SJSA1 (cell line): ENCODE results near the gene NT5C1B. TPM values are rescaled to one million over a fixed set of nuclear protein-coding genes. Genes with fewer than 3 reads are reported as not detected.
"Not testable (repeated sequence)": the region's sequence is repeated elsewhere in the genome, so short reads cannot be mapped to it uniquely, and the experiment has no call there.

Experiments
- DNase-seq, 2 experiments: peaks; one replicate each; pipeline ENCODE4 v3.0.0-alpha.2; 2015 to 2020; ENCODE audit warnings: low spot score in 2 of 2, low read depth in 1 of 2
- H3K27ac ChIP-seq: fragments of 250-450 bp; sonication (Bioruptor Pico); 2 replicates; pipeline ENCODE4 v1.5.1; 2020; ENCODE audit warnings: mild to moderate bottlenecking, moderate library complexity
- H3K27me3 ChIP-seq: fragments of 250-450 bp; sonication (Bioruptor Pico); replicated peaks from 2 replicates; pipeline ENCODE4 v1.5.1; 2020; ENCODE audit warnings: mild to moderate bottlenecking, moderate library complexity
- H3K36me3 ChIP-seq: fragments of 250-450 bp; sonication (Bioruptor Pico); 2 replicates; pipeline ENCODE4 v1.5.1; 2020; ENCODE audit warnings: mild to moderate bottlenecking
- H3K4me1 ChIP-seq: fragments of 250-450 bp; sonication (Bioruptor Pico); replicated peaks from 2 replicates; pipeline ENCODE4 v1.6.1; 2021; ENCODE audit warnings: mild to moderate bottlenecking
- H3K4me3 ChIP-seq: fragments of 250-450 bp; sonication (Bioruptor Pico); 2 replicates; pipeline ENCODE4 v1.5.1; 2020; ENCODE audit warnings: mild to moderate bottlenecking
- H3K9me3 ChIP-seq: fragments of 250-450 bp; sonication (Bioruptor Pico); replicated peaks from 2 replicates; pipeline ENCODE4 v1.5.1; 2020; ENCODE audit warnings: mild to moderate bottlenecking
- total RNA-seq: library from RNA; depleted of rRNA; stranded (reverse); fragments of >200 nt; shearing (Covaris generic); gene quantifications from 2 replicates; pipeline ENCODE4 v1.2.3, GENCODE V29; 2014; rRNA removed

Gene NT5C1B
- not detected in 2 replicates for total RNA-seq

DNA sequence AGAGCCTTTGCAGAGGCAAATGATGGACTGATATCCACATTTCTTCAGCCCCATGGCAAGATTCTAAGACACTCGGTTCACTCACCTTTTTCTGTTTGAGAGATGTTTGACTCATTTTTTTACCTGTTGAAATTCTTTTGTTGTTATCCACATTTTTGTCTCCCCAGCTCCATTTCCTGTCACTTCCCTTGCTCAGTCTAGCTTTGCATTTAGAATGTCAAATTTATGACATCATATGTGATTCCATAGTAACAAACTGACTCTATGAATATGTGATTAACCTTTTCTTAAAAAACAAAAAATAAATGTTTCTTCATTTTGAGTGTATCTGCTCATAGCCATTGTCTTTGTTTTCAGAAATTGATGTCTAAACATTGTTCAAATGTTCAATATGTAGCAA, at the start of gene NT5C1B:
TSS of gene NT5C1B (minus strand) at position 216 of the 400 bp plus-strand sequence. CDS start at position 115, 101 bp downstream.
- Histone ChIP-seq H3K4me1 (no peaks in the 10 kb centered on the region), H3K4me3 (no peak within 1 kb of the TSS)

DNA sequence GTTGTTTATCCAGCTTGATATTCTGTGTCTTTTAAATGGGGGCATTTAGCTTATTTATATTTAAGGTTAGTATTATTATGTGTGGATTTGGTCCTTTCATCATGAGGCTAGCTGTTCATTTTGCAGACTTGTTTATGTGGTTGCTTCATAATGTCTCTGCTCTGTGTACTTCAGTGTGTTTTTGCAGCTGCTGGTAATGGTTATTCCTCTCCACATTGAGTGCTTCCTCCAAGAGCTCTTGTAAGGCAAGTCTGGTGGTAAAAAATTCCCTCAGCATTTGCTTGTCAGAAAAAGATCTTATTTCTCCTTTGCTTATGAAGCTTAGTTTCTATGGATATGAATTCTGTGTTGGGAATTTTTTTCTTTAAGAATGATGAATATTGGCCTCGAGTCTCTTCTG, 47.8 kb upstream of the NT5C1B start:
- Histone ChIP-seq H3K9me3 (no peaks in the 10 kb centered on the region; the same call in 1 of the 2 replicates), H3K27ac (no peak overlapping the region), H3K4me3 (no peak overlapping the region), H3K4me1 (no peaks in the 10 kb centered on the region), H3K27me3 (no peaks in the 10 kb centered on the region), H3K36me3 (no peaks in the 10 kb centered on the region)
- DNase-seq: no peak

More for the DNA sequence above, at the start of gene NT5C1B:
- Histone ChIP-seq H3K27me3 (no peaks in the 10 kb centered on the region), H3K27ac (no peak within 1 kb of the TSS), H3K36me3 (no peaks in the 10 kb centered on the region), H3K9me3 (no peaks in the 10 kb centered on the region)
- no peak for DNase-seq

GRCh38 chr2:18632699-18633098, 43.3 kb upstream of the NT5C1B start:
- H3K36me3 ChIP-seq, H3K27ac ChIP-seq, DNase-seq, H3K27me3 ChIP-seq, H3K9me3 ChIP-seq, H3K4me1 ChIP-seq, H3K4me3 ChIP-seq: not testable (repeated sequence)

DNA sequence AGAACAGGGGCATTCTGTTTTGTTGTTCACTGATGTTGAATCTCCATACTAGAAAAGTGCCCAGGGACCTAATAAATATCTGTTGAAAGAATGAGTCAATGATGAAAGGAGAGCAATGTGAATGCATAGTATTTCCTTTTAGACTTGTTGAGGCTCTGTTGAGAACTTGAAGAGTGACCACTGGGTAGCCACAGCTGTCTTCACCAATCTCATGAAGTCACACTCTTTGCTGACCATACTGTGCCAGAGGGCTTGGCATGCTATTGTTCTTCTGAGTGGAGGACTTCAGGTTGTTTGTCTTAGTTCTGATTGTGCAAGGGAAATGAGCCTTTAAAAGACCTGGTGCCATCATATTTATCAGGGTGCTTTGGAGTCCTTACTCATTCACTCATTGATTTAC, 41.6 kb upstream of the NT5C1B start:
- no peaks in the 10 kb centered on the region for H3K36me3 ChIP-seq
- no peaks in the 10 kb centered on the region for H3K4me1 ChIP-seq
- no peaks in the 10 kb centered on the region for H3K9me3 ChIP-seq
- DNase-seq: no peak
- no peak overlapping the region for H3K4me3 ChIP-seq
- H3K27me3 ChIP-seq: no peaks in the 10 kb centered on the region
- H3K27ac ChIP-seq: no peak overlapping the region

DNA sequence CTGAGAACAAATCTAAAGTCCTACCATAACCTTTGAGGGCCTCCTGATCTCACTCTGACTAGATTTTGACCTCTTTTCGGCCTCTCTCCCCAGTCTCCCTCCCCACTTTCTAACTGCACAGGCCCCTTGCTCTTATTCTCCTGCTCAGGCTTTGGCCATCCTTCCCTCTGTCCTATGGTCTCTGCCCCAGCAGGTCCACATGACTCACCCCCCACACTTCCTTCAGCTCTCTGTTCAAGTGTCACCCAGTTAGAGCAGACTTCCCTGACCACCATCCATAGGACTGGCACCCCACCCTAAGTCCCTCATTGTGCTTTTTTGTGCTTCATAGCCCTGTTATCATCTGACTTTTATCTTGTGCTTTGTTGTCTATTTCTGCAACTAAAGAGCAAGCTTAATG, 41.2 kb upstream of the NT5C1B start:
- DNase-seq: no peak
- H3K4me3 ChIP-seq: no peak overlapping the region
- H3K4me1 ChIP-seq: no peaks in the 10 kb centered on the region
- H3K36me3 ChIP-seq: no peaks in the 10 kb centered on the region
- H3K27me3 ChIP-seq: no peaks in the 10 kb centered on the region
- no peaks in the 10 kb centered on the region for H3K9me3 ChIP-seq
- no peak overlapping the region for H3K27ac ChIP-seq

- Histone ChIP-seq H3K4me1 (no peaks in the 10 kb centered on the region), H3K9me3 (no peaks in the 10 kb centered on the region), H3K27ac (no peak overlapping the region), H3K36me3 (no peaks in the 10 kb centered on the region), H3K27me3 (no peaks in the 10 kb centered on the region), H3K4me3 (no peak overlapping the region)
- no peak for DNase-seq
Measured at GRCh38 chr2:18630101-18630500, 40.7 kb upstream of the NT5C1B start.

DNA sequence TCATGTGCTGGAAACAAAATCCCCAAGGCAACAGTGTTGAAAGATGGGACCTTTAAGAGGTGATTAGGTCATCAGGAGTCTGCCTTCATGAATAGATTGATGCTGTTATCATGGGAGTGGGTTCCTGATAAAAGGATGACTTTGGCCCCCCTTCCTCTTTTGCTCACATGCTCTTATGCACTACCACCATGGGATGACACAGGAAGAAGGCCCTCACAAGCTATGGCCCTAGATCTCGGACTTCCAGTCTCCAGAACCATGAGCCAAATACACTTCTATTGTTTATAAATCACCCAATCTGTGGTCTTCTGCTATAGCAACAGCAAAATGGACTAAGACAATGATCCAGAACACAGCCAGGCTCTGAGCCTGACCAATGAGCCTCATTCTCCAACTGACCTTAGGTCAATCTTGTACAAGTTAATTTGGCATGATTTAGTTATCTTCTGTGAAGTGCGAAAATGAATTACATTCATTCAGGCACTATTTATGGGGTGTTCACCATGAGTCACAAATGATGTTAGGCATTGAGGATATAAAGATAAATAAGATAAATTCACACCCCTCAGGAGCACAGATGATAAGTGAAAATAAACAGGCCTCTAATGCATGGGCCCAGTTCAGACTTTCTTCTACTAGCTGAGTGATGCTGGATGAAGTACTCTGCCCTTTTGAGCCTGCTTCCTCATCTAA, 37.7 kb upstream of the NT5C1B start:
- H3K4me1 ChIP-seq: no peaks in the 10 kb centered on the region
- no peak for DNase-seq
- no peak overlapping the region for H3K4me3 ChIP-seq
- H3K27ac ChIP-seq: no peak overlapping the region
- H3K36me3 ChIP-seq: no peaks in the 10 kb centered on the region
- no peaks in the 10 kb centered on the region for H3K9me3 ChIP-seq
- H3K27me3 ChIP-seq: no peaks in the 10 kb centered on the region

DNA sequence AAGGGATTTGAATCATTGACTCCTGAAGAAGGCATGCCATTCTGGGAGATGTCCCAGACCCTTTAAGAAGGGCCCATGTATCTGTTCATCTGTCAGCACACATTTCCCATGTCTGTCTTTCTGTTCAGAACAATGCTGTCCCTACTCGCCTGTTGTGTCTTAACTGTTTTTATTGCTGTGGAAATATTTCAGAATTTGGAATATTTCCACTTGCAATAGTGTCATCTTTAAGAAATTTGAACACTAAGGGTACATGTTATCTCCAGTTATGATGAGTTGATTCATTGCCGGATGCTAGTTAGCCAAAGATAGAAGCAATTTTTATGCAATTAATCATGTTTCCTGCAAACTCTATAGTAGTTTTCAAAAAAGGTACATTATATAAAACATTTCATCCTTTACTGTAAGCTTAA, 36.9 kb upstream of the NT5C1B start:
- Histone ChIP-seq H3K9me3 (no peaks in the 10 kb centered on the region), H3K4me1 (no peaks in the 10 kb centered on the region), H3K36me3 (no peaks in the 10 kb centered on the region), H3K27me3 (no peaks in the 10 kb centered on the region), H3K27ac (no peak overlapping the region), H3K4me3 (no peak overlapping the region)
- DNase-seq: no peak

DNA sequence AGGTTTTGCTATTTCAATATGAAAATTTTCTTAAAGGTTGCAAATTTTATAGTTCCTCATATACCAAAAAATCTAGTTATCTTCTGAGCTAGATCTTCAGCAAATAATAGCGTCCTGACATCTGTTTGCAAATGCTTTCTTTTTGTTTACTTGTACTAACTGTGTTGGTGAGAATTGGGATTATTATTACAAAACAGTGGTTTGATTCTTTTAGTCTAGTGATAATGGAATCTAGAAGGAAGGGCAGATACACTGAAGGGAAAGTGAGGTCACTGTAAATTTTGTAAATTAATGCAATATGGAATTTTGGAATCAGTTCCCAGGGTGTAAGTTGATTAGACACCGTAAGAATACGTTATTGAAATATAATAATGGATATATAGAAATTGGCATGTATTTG, 36.2 kb upstream of the NT5C1B start:
- no peaks in the 10 kb centered on the region for H3K36me3 ChIP-seq
- H3K4me1 ChIP-seq: no peaks in the 10 kb centered on the region
- DNase-seq: no peak
- H3K9me3 ChIP-seq: no peaks in the 10 kb centered on the region
- H3K27me3 ChIP-seq: no peaks in the 10 kb centered on the region
- no peak overlapping the region for H3K27ac ChIP-seq
- no peak overlapping the region for H3K4me3 ChIP-seq

- Histone ChIP-seq H3K9me3 (no peaks in the 10 kb centered on the region), H3K36me3 (no peaks in the 10 kb centered on the region), H3K4me3 (no peak overlapping the region), H3K4me1 (no peaks in the 10 kb centered on the region), H3K27ac (no peak overlapping the region), H3K27me3 (no peaks in the 10 kb centered on the region)
- no peak for DNase-seq
Measured at GRCh38 chr2:18623782-18624181, 34.4 kb upstream of the NT5C1B start.

GRCh38 chr2:18620867-18621632, 31.7 kb upstream of the NT5C1B start:
- no peak for DNase-seq
- H3K27me3 ChIP-seq: no peaks in the 10 kb centered on the region
- H3K36me3 ChIP-seq: no peaks in the 10 kb centered on the region
- no peak overlapping the region for H3K27ac ChIP-seq
- H3K9me3 ChIP-seq: no peaks in the 10 kb centered on the region
- H3K4me3 ChIP-seq: no peak overlapping the region
- H3K4me1 ChIP-seq: no peaks in the 10 kb centered on the region

- no peak for DNase-seq
- no peaks in the 10 kb centered on the region for H3K9me3 ChIP-seq
- H3K27ac ChIP-seq: no peak overlapping the region
- H3K27me3 ChIP-seq: no peaks in the 10 kb centered on the region
- H3K36me3 ChIP-seq: no peaks in the 10 kb centered on the region
- no peaks in the 10 kb centered on the region for H3K4me1 ChIP-seq
- H3K4me3 ChIP-seq: no peak overlapping the region
Measured at GRCh38 chr2:18619091-18619490, 29.7 kb upstream of the NT5C1B start.

GRCh38 chr2:18614041-18614440, 24.7 kb upstream of the NT5C1B start:
- Histone ChIP-seq H3K4me3 (no peak overlapping the region), H3K36me3 (no peaks in the 10 kb centered on the region), H3K9me3 (no peaks in the 10 kb centered on the region), H3K27me3 (no peaks in the 10 kb centered on the region), H3K4me1 (no peaks in the 10 kb centered on the region), H3K27ac (no peak overlapping the region)
- DNase-seq: no peak

DNA sequence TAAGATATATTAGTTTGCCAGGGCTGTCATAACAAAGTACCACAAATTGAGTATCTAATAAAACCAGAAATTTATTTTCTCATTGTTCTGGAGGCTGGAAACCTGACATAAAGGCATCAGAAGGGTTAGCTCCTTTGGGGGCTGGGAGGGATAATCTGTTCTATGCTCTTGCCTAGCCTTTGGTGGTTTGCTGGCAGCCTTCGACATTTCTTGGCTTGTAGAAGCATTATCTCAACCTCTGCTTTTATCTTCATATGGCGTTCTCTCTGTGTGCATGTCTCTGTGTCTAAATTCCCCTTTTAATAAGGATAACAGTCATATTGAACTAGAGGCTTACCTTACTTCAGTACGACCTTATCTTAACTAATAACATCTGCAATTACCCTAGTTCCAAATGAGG, 22.8 kb upstream of the NT5C1B start:
- no peak for DNase-seq

More for the DNA sequence above, 22.8 kb upstream of the NT5C1B start:
- Histone ChIP-seq H3K9me3 (no peaks in the 10 kb centered on the region), H3K27ac (no peak overlapping the region), H3K27me3 (no peaks in the 10 kb centered on the region), H3K36me3 (no peaks in the 10 kb centered on the region), H3K4me3 (no peak overlapping the region), H3K4me1 (no peaks in the 10 kb centered on the region)
